ENCODE data around the gene ANKRD53.

DNA sequence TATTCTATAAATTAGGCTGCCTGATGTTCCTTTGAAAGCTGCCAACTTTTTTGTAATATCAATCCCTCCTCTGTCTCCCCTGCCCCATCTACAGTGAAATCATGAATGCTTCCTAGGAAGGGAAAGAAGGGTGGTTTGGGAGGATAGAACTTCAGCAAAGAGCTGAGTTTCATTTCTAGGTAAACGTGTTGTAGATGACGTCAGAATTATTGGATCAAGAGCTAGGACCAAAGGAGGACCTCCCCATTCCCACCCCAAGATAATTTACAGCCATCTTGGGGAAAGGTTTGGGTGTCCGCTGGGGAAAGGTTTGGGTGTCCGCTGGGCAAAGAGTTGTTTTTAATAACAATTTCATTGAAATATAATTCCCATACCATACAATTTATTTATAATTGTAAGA lies 11.2 kb upstream of the ANKRD53 start:
- TF ChIP-seq, protein P1, sequence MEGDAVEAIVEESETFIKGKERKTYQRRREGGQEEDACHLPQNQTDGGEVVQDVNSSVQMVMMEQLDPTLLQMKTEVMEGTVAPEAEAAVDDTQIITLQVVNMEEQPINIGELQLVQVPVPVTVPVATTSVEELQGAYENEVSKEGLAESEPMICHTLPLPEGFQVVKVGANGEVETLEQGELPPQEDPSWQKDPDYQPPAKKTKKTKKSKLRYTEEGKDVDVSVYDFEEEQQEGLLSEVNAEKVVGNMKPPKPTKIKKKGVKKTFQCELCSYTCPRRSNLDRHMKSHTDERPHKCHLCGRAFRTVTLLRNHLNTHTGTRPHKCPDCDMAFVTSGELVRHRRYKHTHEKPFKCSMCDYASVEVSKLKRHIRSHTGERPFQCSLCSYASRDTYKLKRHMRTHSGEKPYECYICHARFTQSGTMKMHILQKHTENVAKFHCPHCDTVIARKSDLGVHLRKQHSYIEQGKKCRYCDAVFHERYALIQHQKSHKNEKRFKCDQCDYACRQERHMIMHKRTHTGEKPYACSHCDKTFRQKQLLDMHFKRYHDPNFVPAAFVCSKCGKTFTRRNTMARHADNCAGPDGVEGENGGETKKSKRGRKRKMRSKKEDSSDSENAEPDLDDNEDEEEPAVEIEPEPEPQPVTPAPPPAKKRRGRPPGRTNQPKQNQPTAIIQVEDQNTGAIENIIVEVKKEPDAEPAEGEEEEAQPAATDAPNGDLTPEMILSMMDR (IDR thresholded peaks at IDR 0.05; ENCODE audit: low read depth, low read length, poor library complexity, severe bottlenecking), result no peak
- TF ChIP-seq EZH2phosphoT487 (IDR thresholded peaks at IDR 0.05; ENCODE audit: borderline replicate concordance, low read length), result no peak

All from DOHH2 (cell line).